HEK293 (cell line): ENCODE measurements around the gene CHM.

Source experiments
- CTCF ChIA-PET: fragments of 350-600 bp; formaldehyde crosslinking; extraction: SDS; loops from one replicate; lab custom pipeline; 2021; ENCODE audit warnings: antibody characterized with exemption; lab: Yijun Ruan, JAX
- POLR2A ChIA-PET: fragments of 300-600 bp; formaldehyde crosslinking; extraction: SDS; loops from one replicate; lab custom pipeline; 2020; ENCODE audit warnings: antibody characterized with exemption, inconsistent platforms; lab: Yijun Ruan, JAX
- H3K27ac ChIP-seq: fragments of 200-500 bp; sonication (Bioruptor generic); 2 replicates; pipeline ENCODE4 v1.5.1; 2014; ENCODE audit warnings: low read depth, low read length, control low read depth, inconsistent platforms; ENCODE audit errors: extremely low read depth
- H3K36me3 ChIP-seq, 2 experiments: fragments of 200-500 bp in 1 of 2; sonication (Bioruptor generic) in 1 of 2; 1 replicate in 1 of 2; 2 replicates in 1 of 2; pipeline ENCODE4 v1.5.1; 2014 to 2017; ENCODE audit warnings: inconsistent platforms in 2 of 2, low read length in 2 of 2; ENCODE audit not compliant: control insufficient read depth in 2 of 2, insufficient read depth in 1 of 2
- H3K4me1 ChIP-seq: fragments of 200-500 bp; sonication (Bioruptor generic); 2 replicates; pipeline ENCODE4 v1.5.1; 2014; ENCODE audit warnings: mild to moderate bottlenecking, low read length, inconsistent platforms; ENCODE audit not compliant: control insufficient read depth, insufficient read depth
- H3K4me3 ChIP-seq: 2 replicates; pipeline ENCODE4 v1.5.1; 2011; ENCODE audit warnings: low read depth, mild to moderate bottlenecking, control low read depth, low read length, moderate library complexity
- H3K9me3 ChIP-seq: fragments of 200-500 bp; sonication (Bioruptor generic); 2 replicates; pipeline ENCODE4 v1.5.1; 2014; ENCODE audit warnings: low read depth, low read length, inconsistent platforms; ENCODE audit not compliant: control insufficient read depth, insufficient read depth
- KLF10 ChIP-seq: fragments of 450-650 bp; IDR thresholded peaks from 2 replicates; pipeline ENCODE4 v1.5.1; 2018; ENCODE audit warnings: missing biosample characterization, mild to moderate bottlenecking, missing genetic modification characterization
- SCRT2 ChIP-seq: fragments of 450-650 bp; formaldehyde crosslinking; IDR thresholded peaks from 2 replicates; pipeline ENCODE4 v1.5.1; 2016; ENCODE audit warnings: missing biosample characterization, missing genetic modification characterization
- SP2 ChIP-seq: fragments of 450-650 bp; formaldehyde crosslinking; IDR thresholded peaks from 2 replicates; pipeline ENCODE4 v1.5.1; 2016; ENCODE audit warnings: missing biosample characterization, missing genetic modification characterization
- ZBTB20 ChIP-seq: fragments of 450-650 bp; formaldehyde crosslinking; IDR thresholded peaks from 2 replicates; pipeline ENCODE4 v1.5.1; 2016; ENCODE audit warnings: missing biosample characterization, missing genetic modification characterization
- ZBTB21 ChIP-seq: fragments of 450-650 bp; formaldehyde crosslinking; IDR thresholded peaks from 2 replicates; pipeline ENCODE4 v1.5.1; 2017; ENCODE audit warnings: missing biosample characterization, missing genetic modification characterization
- ZNF157 ChIP-seq: fragments of 450-650 bp; formaldehyde crosslinking; IDR thresholded peaks from 2 replicates; pipeline ENCODE4 v1.5.1; 2016; ENCODE audit warnings: missing biosample characterization, missing genetic modification characterization
- ZNF223 ChIP-seq: fragments of 450-650 bp; formaldehyde crosslinking; IDR thresholded peaks from 2 replicates; pipeline ENCODE4 v1.5.1; 2016; ENCODE audit warnings: missing biosample characterization, missing genetic modification characterization
- ZNF248 ChIP-seq: fragments of 450-650 bp; formaldehyde crosslinking; IDR thresholded peaks from 2 replicates; pipeline ENCODE4 v1.5.1; 2017; ENCODE audit warnings: missing biosample characterization, missing genetic modification characterization
- ZNF280D ChIP-seq: fragments of 450-650 bp; formaldehyde crosslinking; IDR thresholded peaks from 2 replicates; pipeline ENCODE4 v1.5.1; 2016; ENCODE audit warnings: missing biosample characterization, missing genetic modification characterization
- ZNF391 ChIP-seq: fragments of 450-650 bp; formaldehyde crosslinking; IDR thresholded peaks from 2 replicates; pipeline ENCODE4 v1.5.1; 2016; ENCODE audit warnings: low read depth, missing biosample characterization, missing genetic modification characterization, borderline replicate concordance
- ZNF404 ChIP-seq: fragments of 450-650 bp; formaldehyde crosslinking; IDR thresholded peaks from 2 replicates; pipeline ENCODE4 v1.5.1; 2017; ENCODE audit warnings: missing biosample characterization, missing genetic modification characterization
- ZNF426 ChIP-seq: fragments of 450-650 bp; formaldehyde crosslinking; IDR thresholded peaks from 2 replicates; pipeline ENCODE4 v1.5.1; 2017; ENCODE audit warnings: missing biosample characterization, missing genetic modification characterization, mild to moderate bottlenecking, inconsistent platforms, moderate library complexity
- ZNF518A ChIP-seq: fragments of 450-650 bp; formaldehyde crosslinking; conservative IDR thresholded peaks from 2 replicates; pipeline ENCODE4 v1.5.1; 2016; ENCODE audit warnings: low read depth, missing biosample characterization, missing genetic modification characterization
- ZNF529 ChIP-seq: fragments of 450-650 bp; formaldehyde crosslinking; IDR thresholded peaks from 2 replicates; pipeline ENCODE4 v1.5.1; 2017; ENCODE audit warnings: missing genetic modification characterization, missing biosample characterization; ENCODE audit not compliant: insufficient replicate concordance
- ZNF530 ChIP-seq: fragments of 450-650 bp; formaldehyde crosslinking; IDR thresholded peaks from 2 replicates; pipeline ENCODE4 v1.5.1; 2016; ENCODE audit warnings: low read depth, missing biosample characterization, missing genetic modification characterization
- ZNF561 ChIP-seq: fragments of 450-650 bp; IDR thresholded peaks from 2 replicates; pipeline ENCODE4 v1.5.1; 2018; ENCODE audit warnings: missing biosample characterization, missing genetic modification characterization, borderline replicate concordance
- ZNF623 ChIP-seq: fragments of 450-650 bp; formaldehyde crosslinking; IDR thresholded peaks from 2 replicates; pipeline ENCODE4 v1.5.1; 2016; ENCODE audit warnings: missing biosample characterization, missing genetic modification characterization
- ZNF670 ChIP-seq: fragments of 450-650 bp; formaldehyde crosslinking; IDR thresholded peaks from 2 replicates; pipeline ENCODE4 v1.5.1; 2016; ENCODE audit warnings: missing biosample characterization, missing genetic modification characterization, low read depth
- ZNF701 ChIP-seq: fragments of 450-650 bp; formaldehyde crosslinking; IDR thresholded peaks from 2 replicates; pipeline ENCODE4 v1.5.1; 2016; ENCODE audit warnings: missing biosample characterization, missing genetic modification characterization
- ZNF776 ChIP-seq: fragments of 450-650 bp; formaldehyde crosslinking; IDR thresholded peaks from 2 replicates; pipeline ENCODE4 v1.5.0; 2017; ENCODE audit warnings: missing biosample characterization, missing genetic modification characterization, borderline replicate concordance
- ZSCAN18 ChIP-seq: fragments of 450-650 bp; formaldehyde crosslinking; IDR thresholded peaks from 2 replicates; pipeline ENCODE4 v1.5.1; 2016; ENCODE audit warnings: missing biosample characterization, missing genetic modification characterization

Gene CHM

DNA sequence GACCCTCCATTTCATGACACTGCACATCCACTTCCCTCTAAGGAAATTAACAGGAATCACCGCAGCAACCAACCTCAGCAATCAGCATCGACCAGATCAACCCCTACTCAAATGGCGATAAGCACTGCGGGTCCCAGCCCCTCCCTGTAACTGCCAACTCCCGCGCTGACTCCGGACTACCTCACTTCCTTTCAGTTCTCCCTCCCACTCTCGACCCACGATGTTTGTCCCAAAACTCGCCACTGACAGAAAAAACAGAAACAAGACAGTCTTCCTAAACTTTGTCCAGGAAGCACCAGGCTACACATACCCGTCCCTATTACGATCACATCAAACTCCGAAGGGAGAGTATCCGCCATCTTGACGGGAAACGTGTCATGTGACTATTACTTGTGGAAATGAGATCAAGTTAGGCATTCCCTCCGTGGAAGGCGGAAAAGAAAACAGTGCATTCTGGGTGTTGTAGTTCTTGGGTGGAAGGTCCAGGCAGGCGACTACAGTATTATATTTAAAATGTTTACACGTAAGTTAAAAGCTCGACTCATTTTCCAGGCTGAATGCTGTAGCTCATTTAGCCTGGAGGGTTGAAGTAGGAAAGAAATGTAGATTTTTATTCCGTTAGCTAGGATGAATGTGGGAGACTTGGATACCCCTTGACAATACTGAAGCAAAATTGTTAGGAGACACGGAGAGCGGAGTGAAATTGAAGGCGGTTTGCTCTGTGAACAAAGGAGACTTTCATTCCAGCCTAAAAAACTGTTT is at the start of gene CHM (continued):
- TF ChIP-seq ZNF701 (no peak), SCRT2 (tag by site-specific recombination) (no peak), ZNF223 (tag by site-specific recombination) (peak; percentile 49; the same call in 1 of the 2 replicates), ZNF280D (tag by site-specific recombination) (peak; percentile 46; the same call in 1 of the 2 replicates), ZBTB21 (tag by site-specific recombination) (peak; percentile 56; the same call in 1 of the 2 replicates), SP2 (peak; percentile 50), ZNF670 (tag by site-specific recombination) (no peak), ZNF248 (tag by site-specific recombination) (no peak), ZNF518A (tag by site-specific recombination) (peak; percentile 60)
- TF ChIP-seq, all 188 proteins: peak for 31

- CTCF ChIA-PET: interaction anchor here (1.2 kb wide), 1 partner anchor 20 kb away, joined by 3 read pairs; no protein-coding TSS in a partner anchor
Observed at GRCh38 chrX:86078650-86079049, 31.3 kb upstream of the CHM start.

More at GRCh38 chrX:86078650-86079049, 31.3 kb upstream of the CHM start:
- Histone ChIP-seq H3K9me3 (no peaks in the 10 kb centered on the region; the same call in 1 of the 2 replicates), H3K27ac (no peak overlapping the region), H3K4me3 (no peak overlapping the region), H3K36me3 (no peaks in the 10 kb centered on the region), H3K4me1 (no peaks in the 10 kb centered on the region)
- POLR2A ChIA-PET: no interaction called here
- TF ChIP-seq ZNF776 (tag by site-specific recombination) (no peak), ZSCAN18 (no peak), ZNF404 (tag by site-specific recombination) (no peak), ZNF157 (tag by site-specific recombination) (no peak), ZNF561 (tag by site-specific recombination) (no peak), ZBTB20 (tag by site-specific recombination) (no peak), ZNF391 (tag by site-specific recombination) (no peak), KLF10 (tag by site-specific recombination) (no peak), ZNF530 (tag by site-specific recombination) (no peak), ZNF426 (tag by site-specific recombination) (no peak), ZNF623 (no peak), ZNF529 (tag by site-specific recombination) (no peak)
